SK-N-SH treated with all-trans-retinoic acid at 6 μM for 48 hours (cell line): ENCODE data around the gene ARMH1.

Source experiments
- ATAC-seq: fragments of 200-7000 bp; cut with Tn5 transposase; 3 replicates; pipeline ENCODE4 v1.9.1; 2020; ENCODE audit warnings: mild to moderate bottlenecking, moderate library complexity
- BACH2 ChIP-seq: fragments of 250-450 bp; sonication (Bioruptor Pico); IDR thresholded peaks from 2 replicates; pipeline ENCODE4 v1.9.0; 2021; ENCODE audit warnings: mild to moderate bottlenecking, borderline replicate concordance
- CREB5 ChIP-seq: fragments of 250-450 bp; sonication (Bioruptor Pico); IDR thresholded peaks from 2 replicates; pipeline ENCODE4 v1.5.1; 2020; ENCODE audit warnings: low read depth, mild to moderate bottlenecking, moderate library complexity
- CSDC2 ChIP-seq: fragments of 250-450 bp; sonication (Bioruptor Pico); IDR thresholded peaks from 2 replicates; pipeline ENCODE4 v1.5.0; 2020; ENCODE audit warnings: mild to moderate bottlenecking, moderate library complexity
- ESRRG ChIP-seq: fragments of 250-450 bp; sonication (Bioruptor Pico); IDR thresholded peaks from 2 replicates; pipeline ENCODE4 v1.6.1; 2021; ENCODE audit warnings: mild to moderate bottlenecking
- GLIS3 ChIP-seq: fragments of 250-450 bp; sonication (Bioruptor Pico); IDR thresholded peaks from 2 replicates; pipeline ENCODE4 v1.5.0; 2020; ENCODE audit warnings: mild to moderate bottlenecking, moderate library complexity
- ISL1 ChIP-seq: fragments of 250-450 bp; sonication (Bioruptor Pico); IDR thresholded peaks from 2 replicates; pipeline ENCODE4 v2.1.2; 2022; ENCODE audit warnings: mild to moderate bottlenecking, moderate library complexity
- PATZ1 ChIP-seq: fragments of 250-450 bp; sonication (Bioruptor Pico); IDR thresholded peaks from 2 replicates; pipeline ENCODE4 v1.8.0; 2020; ENCODE audit warnings: mild to moderate bottlenecking, moderate library complexity, borderline replicate concordance
- POU6F1 ChIP-seq: fragments of 250-450 bp; sonication (Bioruptor Pico); IDR thresholded peaks from 2 replicates; pipeline ENCODE4 v1.8.0; 2021; ENCODE audit warnings: low read depth, mild to moderate bottlenecking, moderate library complexity, borderline replicate concordance
- RARB ChIP-seq: fragments of 250-450 bp; sonication (Bioruptor Pico); IDR thresholded peaks from 2 replicates; pipeline ENCODE4 v1.8.0; 2021; ENCODE audit warnings: mild to moderate bottlenecking, moderate library complexity
- SNAI2 ChIP-seq: fragments of 250-450 bp; sonication (Bioruptor Pico); IDR thresholded peaks from 2 replicates; pipeline ENCODE4 v1.5.0; 2020; ENCODE audit warnings: mild to moderate bottlenecking, moderate library complexity
- TCF4 ChIP-seq: fragments of 250-450 bp; sonication (Bioruptor Pico); IDR thresholded peaks from 2 replicates; pipeline ENCODE4 v1.8.0; 2021; ENCODE audit warnings: mild to moderate bottlenecking, moderate library complexity, borderline replicate concordance
- TOX ChIP-seq: fragments of 250-450 bp; sonication (Bioruptor Pico); IDR thresholded peaks from 2 replicates; pipeline ENCODE4 v1.8.0; 2021; ENCODE audit warnings: mild to moderate bottlenecking, moderate library complexity, borderline replicate concordance
- TSHZ2 ChIP-seq: fragments of 250-450 bp; sonication (Bioruptor Pico); IDR thresholded peaks from 2 replicates; pipeline ENCODE4 v1.5.0; 2020; ENCODE audit warnings: mild to moderate bottlenecking, moderate library complexity
- ZC3H10 ChIP-seq: fragments of 250-450 bp; sonication (Bioruptor Pico); IDR thresholded peaks from 2 replicates; pipeline ENCODE4 v1.5.1; 2021; ENCODE audit warnings: mild to moderate bottlenecking, moderate library complexity
- ZFP30 ChIP-seq: fragments of 450-650 bp; formaldehyde crosslinking; IDR thresholded peaks from 2 replicates; pipeline ENCODE4 v1.5.0; 2022; ENCODE audit warnings: mild to moderate bottlenecking, moderate library complexity
- ZNF565 ChIP-seq: fragments of 450-650 bp; formaldehyde crosslinking; conservative IDR thresholded peaks from 2 replicates; pipeline ENCODE4 v1.5.0; 2020; ENCODE audit warnings: low read depth, mild to moderate bottlenecking, moderate library complexity
- ZNF70 ChIP-seq: fragments of 450-650 bp; formaldehyde crosslinking; IDR thresholded peaks from 2 replicates; pipeline ENCODE4 v1.5.0; 2020; ENCODE audit warnings: mild to moderate bottlenecking, moderate library complexity
- ZNF8 ChIP-seq: fragments of 450-650 bp; formaldehyde crosslinking; IDR thresholded peaks from 2 replicates; pipeline ENCODE4 v1.5.0; 2020; ENCODE audit warnings: mild to moderate bottlenecking, moderate library complexity

ARMH1 gene

GRCh38 chr1:44674113-44675000, at the start of gene ARMH1, which contains the start of gene TMEM53:
Gene ARMH1 (plus strand): TSS chr1:44674714. CDS start chr1:44689698, 14,984 bp downstream.
Gene TMEM53 (minus strand): TSS chr1:44674481. CDS start chr1:44674391, 90 bp downstream.
- ATAC-seq = peak; percentile 97
- no peak for TF ChIP-seq TOX (CRISPR knock-in tag)
- TF ChIP-seq ZC3H10 = no peak

GRCh38 chr1:44625348-44625747, 49.2 kb upstream of the ARMH1 start:
- ATAC-seq = no peak
- TF ChIP-seq POU6F1 (CRISPR knock-in tag) (no peak), TOX (CRISPR knock-in tag) (no peak), BACH2 (CRISPR knock-in tag) (no peak), ISL1 (no peak), ESRRG (CRISPR knock-in tag) (no peak), CREB5 (CRISPR knock-in tag) (no peak), ZNF565 (no peak), CSDC2 (CRISPR knock-in tag) (no peak), SNAI2 (CRISPR knock-in tag) (no peak)

- no peak for ATAC-seq
- no peak for TF ChIP-seq ZNF565
- no peak for TF ChIP-seq CREB5 (CRISPR knock-in tag)
- TF ChIP-seq TSHZ2 (CRISPR knock-in tag) = no peak
- TF ChIP-seq PATZ1 (CRISPR knock-in tag) = no peak
- TF ChIP-seq RARB (CRISPR knock-in tag) = no peak
- TF ChIP-seq CSDC2 (CRISPR knock-in tag) = no peak
- no peak for TF ChIP-seq GLIS3
- no peak for TF ChIP-seq TOX (CRISPR knock-in tag)
- no peak for TF ChIP-seq POU6F1 (CRISPR knock-in tag)
- TF ChIP-seq ISL1 = no peak
- no peak for TF ChIP-seq ZFP30
- no peak for TF ChIP-seq SNAI2 (CRISPR knock-in tag)
- TF ChIP-seq ESRRG (CRISPR knock-in tag) = no peak
- no peak for TF ChIP-seq ZC3H10
- TF ChIP-seq ZNF8 (CRISPR knock-in tag) = no peak
- no peak for TF ChIP-seq TCF4
- no peak for TF ChIP-seq ZNF70
- TF ChIP-seq BACH2 (CRISPR knock-in tag) = no peak
Observed at GRCh38 chr1:44628962-44629756, 45.4 kb upstream of the ARMH1 start.
